Activated T-cell treated with anti-CD3 and anti-CD28 coated beads for 1 hour (primary cell): ENCODE results near the gene CHST13.
"Not testable (repeated sequence)": the region's sequence is repeated elsewhere in the genome, so short reads cannot be mapped to it uniquely, and the experiment has no call there.

ENCODE experiments used
- DNase-seq: peaks from one replicate; pipeline ENCODE4 v3.0.0-alpha.2; 2020; ENCODE audit warnings: low read depth

CHST13 gene

GRCh38 chr3:126555795-126556636 is 32.1 kb downstream of the CHST13 start:
- DNase-seq, result no peak

- DNase-seq, result no peak
Measured at GRCh38 chr3:126556637-126557414, 32.9 kb downstream of the CHST13 start.

GRCh38 chr3:126557415-126557745 is 33.4 kb downstream of the CHST13 start:
- DNase-seq, result no peak

- DNase-seq, result no peak
Measured at GRCh38 chr3:126557761-126558160, 33.8 kb downstream of the CHST13 start.

GRCh38 chr3:126558336-126559071 is 34.5 kb downstream of the CHST13 start, which contains the start of gene C3orf22:
TSS of gene C3orf22 (minus strand) at chr3:126558932. CDS start at chr3:126553390, 5,542 bp downstream.
- no peak for DNase-seq

GRCh38 chr3:126562737-126563276 is 38.9 kb downstream of the CHST13 start:
- no peak for DNase-seq

GRCh38 chr3:126567696-126568438 is 43.9 kb downstream of the CHST13 start:
- DNase-seq, result no peak

- DNase-seq, result no peak
Measured at GRCh38 chr3:126568776-126569342, 44.9 kb downstream of the CHST13 start.

- no peak for DNase-seq
Measured at GRCh38 chr3:126569390-126569975, 45.5 kb downstream of the CHST13 start.

- DNase-seq, result no peak
Measured at GRCh38 chr3:126570103-126570541, 46.2 kb downstream of the CHST13 start.

GRCh38 chr3:126571078-126571477 is 47.1 kb downstream of the CHST13 start:
- DNase-seq, result no peak

- no peak for DNase-seq
Measured at GRCh38 chr3:126573492-126574117, 49.6 kb downstream of the CHST13 start.

GRCh38 chr3:126577261-126577660 is 53.3 kb downstream of the CHST13 start:
- DNase-seq, result no peak

- DNase-seq, result no peak
Measured at GRCh38 chr3:126578702-126579101, 54.7 kb downstream of the CHST13 start.

GRCh38 chr3:126580746-126581145 is 56.8 kb downstream of the CHST13 start:
- no peak for DNase-seq

- DNase-seq, result no peak
Measured at GRCh38 chr3:126581569-126581968, 57.6 kb downstream of the CHST13 start.

- DNase-seq, result no peak
Measured at GRCh38 chr3:126582311-126582710, 58.4 kb downstream of the CHST13 start.

GRCh38 chr3:126591515-126591914 is 67.6 kb downstream of the CHST13 start:
- not testable (repeated sequence) for DNase-seq
